GM12891 (cell line): ENCODE results near the gene PLA2R1.

ENCODE experiments used
- POLR2A ChIP-seq: IDR thresholded peaks from 2 replicates; pipeline ENCODE4 v1.6.1; 2011; ENCODE audit warnings: low read depth, low read length, control low read depth
- POLR2AphosphoS5 ChIP-seq: IDR thresholded peaks from 2 replicates; pipeline ENCODE4 v1.6.1; 2011; ENCODE audit warnings: low read depth, low read length, control low read depth
- TAF1 ChIP-seq: IDR thresholded peaks from 2 replicates; pipeline ENCODE4 v1.6.1; 2011; ENCODE audit warnings: low read depth, low read length, control low read depth

- TF ChIP-seq TAF1 (no peak), POLR2A (no peak), POLR2AphosphoS5 (no peak)
Measured at GRCh38 chr2:160076914-160077313, 14.5 kb upstream of the PLA2R1 start.
